HEK293 (cell line): ENCODE data around the gene SEMA3A.

Source experiments
- IKZF3 ChIP-seq: fragments of 450-650 bp; IDR thresholded peaks from 2 replicates; pipeline ENCODE4 v1.5.0; 2018; ENCODE audit warnings: missing biosample characterization, mild to moderate bottlenecking, missing genetic modification characterization, moderate library complexity
- KLF16 ChIP-seq: fragments of 450-650 bp; formaldehyde crosslinking; IDR thresholded peaks from 2 replicates; pipeline ENCODE4 v1.5.1; 2017; ENCODE audit warnings: missing biosample characterization, missing genetic modification characterization
- MZF1 ChIP-seq: fragments of 450-650 bp; formaldehyde crosslinking; IDR thresholded peaks from 2 replicates; pipeline ENCODE4 v1.5.1; 2017; ENCODE audit warnings: missing biosample characterization, missing genetic modification characterization, borderline replicate concordance
- SCRT2 ChIP-seq: fragments of 450-650 bp; formaldehyde crosslinking; IDR thresholded peaks from 2 replicates; pipeline ENCODE4 v1.5.1; 2016; ENCODE audit warnings: missing biosample characterization, missing genetic modification characterization
- SP7 ChIP-seq: fragments of 450-650 bp; formaldehyde crosslinking; IDR thresholded peaks from 2 replicates; pipeline ENCODE4 v1.5.1; 2016; ENCODE audit warnings: missing biosample characterization, missing genetic modification characterization
- ZBTB17 ChIP-seq: fragments of 450-650 bp; formaldehyde crosslinking; IDR thresholded peaks from 2 replicates; pipeline ENCODE4 v1.5.1; 2016; ENCODE audit warnings: missing biosample characterization, missing genetic modification characterization
- ZEB2 ChIP-seq: fragments of 450-650 bp; formaldehyde crosslinking; IDR thresholded peaks from 2 replicates; pipeline ENCODE4 v1.5.1; 2016; ENCODE audit warnings: missing biosample characterization, missing genetic modification characterization
- ZNF112 ChIP-seq: fragments of 450-650 bp; formaldehyde crosslinking; IDR thresholded peaks from 2 replicates; pipeline ENCODE4 v1.5.0; 2017; ENCODE audit warnings: missing biosample characterization, missing genetic modification characterization
- ZNF19 ChIP-seq: fragments of 450-650 bp; formaldehyde crosslinking; IDR thresholded peaks from 2 replicates; pipeline ENCODE4; 2016; ENCODE audit warnings: missing biosample characterization, missing genetic modification characterization, low read depth
- ZNF214 ChIP-seq: fragments of 450-650 bp; formaldehyde crosslinking; IDR thresholded peaks from 2 replicates; pipeline ENCODE4 v1.5.1; 2017; ENCODE audit warnings: missing biosample characterization, mild to moderate bottlenecking, missing genetic modification characterization, borderline replicate concordance
- ZNF292 ChIP-seq: fragments of 450-650 bp; formaldehyde crosslinking; IDR thresholded peaks from 2 replicates; pipeline ENCODE4 v1.5.1; 2016; ENCODE audit warnings: low read depth, missing biosample characterization, missing genetic modification characterization, borderline replicate concordance
- ZNF302 ChIP-seq: fragments of 450-650 bp; formaldehyde crosslinking; IDR thresholded peaks from 2 replicates; pipeline ENCODE4 v1.5.1; 2016; ENCODE audit warnings: missing biosample characterization, missing genetic modification characterization, low read depth
- ZNF335 ChIP-seq: fragments of 450-650 bp; formaldehyde crosslinking; conservative IDR thresholded peaks from 2 replicates; pipeline ENCODE4 v1.5.1; 2016; ENCODE audit warnings: missing biosample characterization, missing genetic modification characterization
- ZNF350 ChIP-seq: fragments of 450-650 bp; formaldehyde crosslinking; IDR thresholded peaks from 2 replicates; pipeline ENCODE4 v1.5.0; 2017; ENCODE audit warnings: missing biosample characterization, mild to moderate bottlenecking, missing genetic modification characterization
- ZNF354C ChIP-seq: fragments of 450-650 bp; formaldehyde crosslinking; IDR thresholded peaks from 2 replicates; pipeline ENCODE4 v1.5.1; 2016; ENCODE audit warnings: missing biosample characterization, missing genetic modification characterization, low read depth, borderline replicate concordance
- ZNF394 ChIP-seq: fragments of 450-650 bp; formaldehyde crosslinking; IDR thresholded peaks from 2 replicates; pipeline ENCODE4 v1.5.1; 2016; ENCODE audit warnings: missing biosample characterization, missing genetic modification characterization, mild to moderate bottlenecking, moderate library complexity, borderline replicate concordance
- ZNF501 ChIP-seq: fragments of 450-650 bp; formaldehyde crosslinking; IDR thresholded peaks from 2 replicates; pipeline ENCODE4 v1.5.1; 2016; ENCODE audit warnings: missing biosample characterization, missing genetic modification characterization
- ZNF544 ChIP-seq: fragments of 450-650 bp; formaldehyde crosslinking; IDR thresholded peaks from 2 replicates; pipeline ENCODE4 v1.5.0; 2017; ENCODE audit warnings: missing biosample characterization, missing genetic modification characterization
- ZNF571 ChIP-seq: fragments of 450-650 bp; formaldehyde crosslinking; IDR thresholded peaks from 2 replicates; pipeline ENCODE4 v1.5.0; 2017; ENCODE audit warnings: missing biosample characterization, missing genetic modification characterization
- ZNF596 ChIP-seq: fragments of 450-650 bp; IDR thresholded peaks from 2 replicates; pipeline ENCODE4 v1.5.0; 2018; ENCODE audit warnings: missing biosample characterization, mild to moderate bottlenecking, missing genetic modification characterization, moderate library complexity
- ZNF600 ChIP-seq: fragments of 450-650 bp; formaldehyde crosslinking; IDR thresholded peaks from 2 replicates; pipeline ENCODE4 v1.5.1; 2016; ENCODE audit warnings: missing biosample characterization, missing genetic modification characterization
- ZNF660 ChIP-seq: fragments of 450-650 bp; IDR thresholded peaks from 2 replicates; pipeline ENCODE4 v1.5.1; 2018; ENCODE audit warnings: missing biosample characterization, mild to moderate bottlenecking, missing genetic modification characterization
- ZNF664 ChIP-seq: fragments of 450-650 bp; formaldehyde crosslinking; IDR thresholded peaks from 2 replicates; pipeline ENCODE4 v1.5.1; 2016; ENCODE audit warnings: missing biosample characterization, missing genetic modification characterization
- TF ChIP-seq, protein P1 (sequence below): fragments of 450-650 bp; formaldehyde crosslinking; IDR thresholded peaks from 2 replicates; pipeline ENCODE4 v1.5.1; 2017; ENCODE audit warnings: missing biosample characterization, missing genetic modification characterization
- TF ChIP-seq, protein P2 (sequence below): fragments of 450-650 bp; formaldehyde crosslinking; IDR thresholded peaks from 2 replicates; pipeline ENCODE4 v1.5.1; 2016; ENCODE audit warnings: missing biosample characterization, missing genetic modification characterization
- TF ChIP-seq, protein P3 (sequence below): fragments of 450-650 bp; formaldehyde crosslinking; IDR thresholded peaks from 2 replicates; pipeline ENCODE4 v1.5.1; 2016; ENCODE audit warnings: missing biosample characterization, missing genetic modification characterization
- TF ChIP-seq, protein P4 (sequence below): fragments of 450-650 bp; formaldehyde crosslinking; IDR thresholded peaks from 2 replicates; pipeline ENCODE4 v1.5.1; 2016; ENCODE audit warnings: missing biosample characterization, missing genetic modification characterization
- TF ChIP-seq, protein P5 (sequence below): fragments of 450-650 bp; formaldehyde crosslinking; IDR thresholded peaks from 2 replicates; pipeline ENCODE4 v1.5.1; 2016; ENCODE audit warnings: missing biosample characterization, missing genetic modification characterization
- TF ChIP-seq, protein P6 (sequence below): fragments of 450-650 bp; formaldehyde crosslinking; IDR thresholded peaks from 2 replicates; pipeline ENCODE4 v1.5.1; 2016; ENCODE audit warnings: missing biosample characterization, missing genetic modification characterization

SEMA3A gene

DNA sequence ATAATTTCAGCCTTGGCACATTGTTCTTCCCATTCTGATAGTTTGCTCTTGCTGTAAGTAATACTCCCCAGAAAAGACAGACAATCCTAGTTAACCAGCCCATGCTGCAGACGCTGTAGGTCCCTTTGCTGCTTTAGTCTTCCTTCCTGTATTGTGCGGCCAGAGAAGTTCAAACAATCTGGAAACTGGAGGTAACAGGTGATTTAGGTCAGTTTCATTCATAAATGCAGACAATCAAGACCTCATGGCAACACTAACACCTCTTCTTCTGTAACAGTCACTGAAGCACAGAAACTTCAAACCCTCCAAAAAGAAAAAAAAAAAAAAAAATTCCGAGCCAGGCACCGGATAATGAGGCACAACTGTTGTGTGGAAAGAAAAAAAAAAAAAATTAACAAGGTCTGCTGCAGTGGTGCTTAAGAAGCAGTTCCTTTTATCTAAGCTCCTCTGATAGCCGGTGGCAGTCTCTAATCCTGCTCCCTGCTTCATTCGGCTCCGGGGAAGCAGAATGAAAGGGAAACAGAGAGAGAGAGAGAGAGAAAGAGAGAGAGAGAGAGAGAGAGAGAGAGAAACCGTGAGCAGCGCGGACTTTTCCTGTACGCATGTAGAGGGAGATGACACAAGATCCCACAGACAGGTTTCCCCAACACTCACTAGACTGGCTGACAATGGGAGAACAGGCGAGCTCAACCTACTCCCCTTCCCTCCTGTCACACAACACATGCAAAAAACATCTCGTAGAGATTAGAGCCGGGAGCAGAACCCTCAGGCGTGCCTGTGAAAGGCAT lies at the start of gene SEMA3A (continued):
- TF ChIP-seq ZBTB17 (tag by site-specific recombination) (peak; percentile 78), KLF16 (tag by site-specific recombination) (0 out of 2 replicates have a peak, but pooled peaks have one; percentile 41), ZNF19 (no peak), ZNF302 (no peak), ZNF596 (tag by site-specific recombination) (peak; percentile 99), ZNF501 (tag by site-specific recombination) (0 out of 2 replicates have a peak, but pooled peaks have one; percentile 10), IKZF3 (tag by site-specific recombination) (peak; percentile 50), SP7 (tag by site-specific recombination) (peak; percentile 61), ZNF660 (0 out of 2 replicates have a peak, but pooled peaks have one; percentile 24), ZNF335 (tag by site-specific recombination) (peak; percentile 74), ZNF354C (tag by site-specific recombination) (no peak), ZNF664 (no peak), ZNF292 (tag by site-specific recombination) (no peak), SCRT2 (peak; percentile 90), ZNF571 (no peak), ZNF600 (tag by site-specific recombination) (peak; percentile 38; the same call in 1 of the 2 replicates), ZNF350 (tag by site-specific recombination) (no peak), ZEB2 (tag by site-specific recombination) (no peak), ZNF112 (no peak), ZNF394 (tag by site-specific recombination) (peak; percentile 32; the same call in 1 of the 2 replicates), ZNF544 (tag by site-specific recombination) (no peak), ZNF214 (no peak), MZF1 (peak; percentile 92)
- TF ChIP-seq, protein P1, sequence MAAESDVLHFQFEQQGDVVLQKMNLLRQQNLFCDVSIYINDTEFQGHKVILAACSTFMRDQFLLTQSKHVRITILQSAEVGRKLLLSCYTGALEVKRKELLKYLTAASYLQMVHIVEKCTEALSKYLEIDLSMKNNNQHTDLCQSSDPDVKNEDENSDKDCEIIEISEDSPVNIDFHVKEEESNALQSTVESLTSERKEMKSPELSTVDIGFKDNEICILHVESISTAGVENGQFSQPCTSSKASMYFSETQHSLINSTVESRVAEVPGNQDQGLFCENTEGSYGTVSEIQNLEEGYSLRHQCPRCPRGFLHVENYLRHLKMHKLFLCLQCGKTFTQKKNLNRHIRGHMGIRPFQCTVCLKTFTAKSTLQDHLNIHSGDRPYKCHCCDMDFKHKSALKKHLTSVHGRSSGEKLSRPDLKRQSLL (tag by site-specific recombination) = no peak
- TF ChIP-seq, protein P2, sequence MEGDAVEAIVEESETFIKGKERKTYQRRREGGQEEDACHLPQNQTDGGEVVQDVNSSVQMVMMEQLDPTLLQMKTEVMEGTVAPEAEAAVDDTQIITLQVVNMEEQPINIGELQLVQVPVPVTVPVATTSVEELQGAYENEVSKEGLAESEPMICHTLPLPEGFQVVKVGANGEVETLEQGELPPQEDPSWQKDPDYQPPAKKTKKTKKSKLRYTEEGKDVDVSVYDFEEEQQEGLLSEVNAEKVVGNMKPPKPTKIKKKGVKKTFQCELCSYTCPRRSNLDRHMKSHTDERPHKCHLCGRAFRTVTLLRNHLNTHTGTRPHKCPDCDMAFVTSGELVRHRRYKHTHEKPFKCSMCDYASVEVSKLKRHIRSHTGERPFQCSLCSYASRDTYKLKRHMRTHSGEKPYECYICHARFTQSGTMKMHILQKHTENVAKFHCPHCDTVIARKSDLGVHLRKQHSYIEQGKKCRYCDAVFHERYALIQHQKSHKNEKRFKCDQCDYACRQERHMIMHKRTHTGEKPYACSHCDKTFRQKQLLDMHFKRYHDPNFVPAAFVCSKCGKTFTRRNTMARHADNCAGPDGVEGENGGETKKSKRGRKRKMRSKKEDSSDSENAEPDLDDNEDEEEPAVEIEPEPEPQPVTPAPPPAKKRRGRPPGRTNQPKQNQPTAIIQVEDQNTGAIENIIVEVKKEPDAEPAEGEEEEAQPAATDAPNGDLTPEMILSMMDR (tag by site-specific recombination) = no peak
- TF ChIP-seq, protein P3, sequence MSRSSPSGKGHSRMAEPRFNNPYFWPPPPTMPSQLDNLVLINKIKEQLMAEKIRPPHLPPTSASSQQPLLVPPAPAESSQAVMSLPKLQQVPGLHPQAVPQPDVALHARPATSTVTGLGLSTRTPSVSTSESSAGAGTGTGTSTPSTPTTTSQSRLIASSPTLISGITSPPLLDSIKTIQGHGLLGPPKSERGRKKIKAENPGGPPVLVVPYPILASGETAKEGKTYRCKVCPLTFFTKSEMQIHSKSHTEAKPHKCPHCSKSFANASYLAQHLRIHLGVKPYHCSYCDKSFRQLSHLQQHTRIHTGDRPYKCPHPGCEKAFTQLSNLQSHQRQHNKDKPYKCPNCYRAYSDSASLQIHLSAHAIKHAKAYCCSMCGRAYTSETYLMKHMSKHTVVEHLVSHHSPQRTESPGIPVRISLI (tag by site-specific recombination) = peak; percentile 97
- TF ChIP-seq, protein P4, sequence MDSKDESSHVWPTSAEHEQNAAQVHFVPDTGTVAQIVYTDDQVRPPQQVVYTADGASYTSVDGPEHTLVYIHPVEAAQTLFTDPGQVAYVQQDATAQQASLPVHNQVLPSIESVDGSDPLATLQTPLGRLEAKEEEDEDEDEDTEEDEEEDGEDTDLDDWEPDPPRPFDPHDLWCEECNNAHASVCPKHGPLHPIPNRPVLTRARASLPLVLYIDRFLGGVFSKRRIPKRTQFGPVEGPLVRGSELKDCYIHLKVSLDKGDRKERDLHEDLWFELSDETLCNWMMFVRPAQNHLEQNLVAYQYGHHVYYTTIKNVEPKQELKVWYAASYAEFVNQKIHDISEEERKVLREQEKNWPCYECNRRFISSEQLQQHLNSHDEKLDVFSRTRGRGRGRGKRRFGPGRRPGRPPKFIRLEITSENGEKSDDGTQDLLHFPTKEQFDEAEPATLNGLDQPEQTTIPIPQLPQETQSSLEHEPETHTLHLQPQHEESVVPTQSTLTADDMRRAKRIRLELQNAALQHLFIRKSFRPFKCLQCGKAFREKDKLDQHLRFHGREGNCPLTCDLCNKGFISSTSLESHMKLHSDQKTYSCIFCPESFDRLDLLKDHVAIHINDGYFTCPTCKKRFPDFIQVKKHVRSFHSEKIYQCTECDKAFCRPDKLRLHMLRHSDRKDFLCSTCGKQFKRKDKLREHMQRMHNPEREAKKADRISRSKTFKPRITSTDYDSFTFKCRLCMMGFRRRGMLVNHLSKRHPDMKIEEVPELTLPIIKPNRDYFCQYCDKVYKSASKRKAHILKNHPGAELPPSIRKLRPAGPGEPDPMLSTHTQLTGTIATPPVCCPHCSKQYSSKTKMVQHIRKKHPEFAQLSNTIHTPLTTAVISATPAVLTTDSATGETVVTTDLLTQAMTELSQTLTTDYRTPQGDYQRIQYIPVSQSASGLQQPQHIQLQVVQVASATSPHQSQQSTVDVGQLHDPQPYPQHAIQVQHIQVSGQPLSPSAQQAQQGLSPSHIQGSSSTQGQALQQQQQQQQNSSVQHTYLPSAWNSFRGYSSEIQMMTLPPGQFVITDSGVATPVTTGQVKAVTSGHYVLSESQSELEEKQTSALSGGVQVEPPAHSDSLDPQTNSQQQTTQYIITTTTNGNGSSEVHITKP (tag by site-specific recombination) = peak; percentile 40
- TF ChIP-seq, protein P5, sequence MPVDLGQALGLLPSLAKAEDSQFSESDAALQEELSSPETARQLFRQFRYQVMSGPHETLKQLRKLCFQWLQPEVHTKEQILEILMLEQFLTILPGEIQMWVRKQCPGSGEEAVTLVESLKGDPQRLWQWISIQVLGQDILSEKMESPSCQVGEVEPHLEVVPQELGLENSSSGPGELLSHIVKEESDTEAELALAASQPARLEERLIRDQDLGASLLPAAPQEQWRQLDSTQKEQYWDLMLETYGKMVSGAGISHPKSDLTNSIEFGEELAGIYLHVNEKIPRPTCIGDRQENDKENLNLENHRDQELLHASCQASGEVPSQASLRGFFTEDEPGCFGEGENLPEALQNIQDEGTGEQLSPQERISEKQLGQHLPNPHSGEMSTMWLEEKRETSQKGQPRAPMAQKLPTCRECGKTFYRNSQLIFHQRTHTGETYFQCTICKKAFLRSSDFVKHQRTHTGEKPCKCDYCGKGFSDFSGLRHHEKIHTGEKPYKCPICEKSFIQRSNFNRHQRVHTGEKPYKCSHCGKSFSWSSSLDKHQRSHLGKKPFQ (tag by site-specific recombination) = no peak
- TF ChIP-seq, protein P6, sequence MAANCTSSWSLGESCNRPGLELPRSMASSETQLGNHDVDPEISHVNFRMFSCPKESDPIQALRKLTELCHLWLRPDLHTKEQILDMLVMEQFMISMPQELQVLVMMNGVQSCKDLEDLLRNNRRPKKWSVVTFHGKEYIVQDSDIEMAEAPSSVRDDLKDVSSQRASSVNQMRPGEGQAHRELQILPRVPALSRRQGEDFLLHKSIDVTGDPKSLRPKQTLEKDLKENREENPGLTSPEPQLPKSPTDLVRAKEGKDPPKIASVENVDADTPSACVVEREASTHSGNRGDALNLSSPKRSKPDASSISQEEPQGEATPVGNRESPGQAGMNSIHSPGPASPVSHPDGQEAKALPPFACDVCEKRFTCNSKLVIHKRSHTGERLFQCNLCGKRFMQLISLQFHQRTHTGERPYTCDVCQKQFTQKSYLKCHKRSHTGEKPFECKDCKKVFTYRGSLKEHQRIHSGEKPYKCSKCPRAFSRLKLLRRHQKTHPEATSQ (tag by site-specific recombination) = no peak
